Measurements from ENCODE around the gene DNAJC13.
A peak's percentile ranks its signal among the peaks of the same experiment; 100 is the strongest.

DNA sequence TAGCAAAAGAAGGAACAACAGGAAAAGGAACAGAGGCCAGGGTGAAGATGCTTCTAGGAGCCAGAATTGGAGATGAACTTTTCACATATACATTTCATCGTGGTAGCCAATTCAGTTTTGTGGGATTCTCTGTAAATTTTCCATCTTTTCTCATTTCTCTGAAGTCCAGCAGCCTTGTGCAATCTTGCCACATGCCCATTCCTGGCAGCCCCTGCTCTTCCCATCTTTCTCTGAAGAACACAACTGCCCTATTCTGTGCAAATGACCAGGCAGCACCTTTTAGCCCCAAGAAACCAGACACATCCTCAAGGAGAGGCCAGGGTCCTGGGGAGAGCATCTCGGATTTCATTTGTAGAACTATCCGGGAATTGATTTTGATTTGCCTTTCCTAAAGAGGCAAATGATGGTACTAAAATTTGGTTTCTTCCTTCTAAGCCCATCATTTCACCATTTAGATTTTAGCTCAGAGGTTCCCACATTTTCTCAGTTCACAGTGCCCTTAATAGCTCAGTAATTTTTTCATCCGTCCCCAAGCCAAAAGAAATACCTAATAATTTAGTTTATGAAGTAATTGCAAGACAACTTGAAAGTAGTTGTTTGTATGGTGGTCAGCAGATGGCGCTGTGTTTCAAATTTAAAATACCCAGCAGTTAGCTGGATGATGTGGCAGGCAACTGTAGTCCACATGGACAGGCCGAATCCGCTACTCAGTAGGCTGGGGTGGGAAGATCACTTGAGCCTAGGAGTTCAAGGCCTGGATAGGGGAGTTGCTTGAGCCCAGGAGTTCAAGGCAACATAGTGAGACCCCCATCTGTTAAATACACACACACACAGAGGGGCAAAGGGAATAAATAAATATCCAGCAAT is 118.5 kb downstream of the DNAJC13 start:
- no peak for TF ChIP-seq POLR2A (IDR thresholded peaks at IDR 0.05)
- TF ChIP-seq, protein P1, sequence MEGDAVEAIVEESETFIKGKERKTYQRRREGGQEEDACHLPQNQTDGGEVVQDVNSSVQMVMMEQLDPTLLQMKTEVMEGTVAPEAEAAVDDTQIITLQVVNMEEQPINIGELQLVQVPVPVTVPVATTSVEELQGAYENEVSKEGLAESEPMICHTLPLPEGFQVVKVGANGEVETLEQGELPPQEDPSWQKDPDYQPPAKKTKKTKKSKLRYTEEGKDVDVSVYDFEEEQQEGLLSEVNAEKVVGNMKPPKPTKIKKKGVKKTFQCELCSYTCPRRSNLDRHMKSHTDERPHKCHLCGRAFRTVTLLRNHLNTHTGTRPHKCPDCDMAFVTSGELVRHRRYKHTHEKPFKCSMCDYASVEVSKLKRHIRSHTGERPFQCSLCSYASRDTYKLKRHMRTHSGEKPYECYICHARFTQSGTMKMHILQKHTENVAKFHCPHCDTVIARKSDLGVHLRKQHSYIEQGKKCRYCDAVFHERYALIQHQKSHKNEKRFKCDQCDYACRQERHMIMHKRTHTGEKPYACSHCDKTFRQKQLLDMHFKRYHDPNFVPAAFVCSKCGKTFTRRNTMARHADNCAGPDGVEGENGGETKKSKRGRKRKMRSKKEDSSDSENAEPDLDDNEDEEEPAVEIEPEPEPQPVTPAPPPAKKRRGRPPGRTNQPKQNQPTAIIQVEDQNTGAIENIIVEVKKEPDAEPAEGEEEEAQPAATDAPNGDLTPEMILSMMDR (IDR thresholded peaks at IDR 0.05), result peak; percentile 61 to 75 (median 66)
